Measurements from ENCODE around the gene MAPK1.

MAPK1 gene

DNA sequence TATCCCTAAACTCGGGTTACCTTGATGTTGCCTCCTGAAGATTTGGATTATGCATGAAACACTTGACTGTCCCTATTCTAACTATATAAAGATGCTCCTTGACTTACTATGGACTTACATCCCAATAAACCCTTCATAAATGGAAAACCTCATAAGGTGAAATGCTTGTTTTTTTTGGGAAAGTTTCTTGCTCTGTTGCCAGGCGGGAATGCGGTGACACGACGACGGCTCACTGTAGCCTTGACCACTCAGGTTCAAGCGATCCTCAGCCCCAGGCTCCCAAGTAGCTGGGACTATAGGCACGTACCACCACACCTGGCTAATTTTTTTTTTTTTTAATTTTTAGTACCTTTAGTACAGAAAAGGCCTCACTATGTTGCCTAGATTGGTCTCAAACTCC is 10.6 kb downstream of the MAPK1 start:
- Histone ChIP-seq H3K4me2 (ENCODE audit: low read length) (no peak overlapping the region), H3K27ac (ENCODE audit: low read depth, low read length) (no peak overlapping the region), H3K4me1 (ENCODE audit: control insufficient read depth, low read length) (peaks cover 42% of the 10 kb centered on the region), H3K27me3 (ENCODE audit: control insufficient read depth, low read length) (no peaks in the 10 kb centered on the region), H3K36me3 (ENCODE audit: control insufficient read depth, low read length) (peaks cover 12% of the 10 kb centered on the region; the same call in 1 of the 2 replicates), H3K79me2 (ENCODE audit: control insufficient read depth, low read length) (peaks cover 100% of the 10 kb centered on the region), H3K9me3 (ENCODE audit: control insufficient read depth, insufficient read depth, low read length) (no peaks in the 10 kb centered on the region), H3F3A (ENCODE audit: control insufficient read depth, insufficient read depth) (no peaks in the 10 kb centered on the region), H4K20me1 (ENCODE audit: control insufficient read depth, insufficient read depth, low read depth, low read length) (peaks cover 31% of the 10 kb centered on the region), H3K4me3 (ENCODE audit: low read length) (no peak overlapping the region), H3K9me2 (replicated peaks; ENCODE audit: control insufficient read depth, low read length) (no peaks in the 10 kb centered on the region)
- no peak for TF ChIP-seq EZH2phosphoT487 (IDR thresholded peaks at IDR 0.05; ENCODE audit: borderline replicate concordance, low read length)
- TF ChIP-seq, protein P1, sequence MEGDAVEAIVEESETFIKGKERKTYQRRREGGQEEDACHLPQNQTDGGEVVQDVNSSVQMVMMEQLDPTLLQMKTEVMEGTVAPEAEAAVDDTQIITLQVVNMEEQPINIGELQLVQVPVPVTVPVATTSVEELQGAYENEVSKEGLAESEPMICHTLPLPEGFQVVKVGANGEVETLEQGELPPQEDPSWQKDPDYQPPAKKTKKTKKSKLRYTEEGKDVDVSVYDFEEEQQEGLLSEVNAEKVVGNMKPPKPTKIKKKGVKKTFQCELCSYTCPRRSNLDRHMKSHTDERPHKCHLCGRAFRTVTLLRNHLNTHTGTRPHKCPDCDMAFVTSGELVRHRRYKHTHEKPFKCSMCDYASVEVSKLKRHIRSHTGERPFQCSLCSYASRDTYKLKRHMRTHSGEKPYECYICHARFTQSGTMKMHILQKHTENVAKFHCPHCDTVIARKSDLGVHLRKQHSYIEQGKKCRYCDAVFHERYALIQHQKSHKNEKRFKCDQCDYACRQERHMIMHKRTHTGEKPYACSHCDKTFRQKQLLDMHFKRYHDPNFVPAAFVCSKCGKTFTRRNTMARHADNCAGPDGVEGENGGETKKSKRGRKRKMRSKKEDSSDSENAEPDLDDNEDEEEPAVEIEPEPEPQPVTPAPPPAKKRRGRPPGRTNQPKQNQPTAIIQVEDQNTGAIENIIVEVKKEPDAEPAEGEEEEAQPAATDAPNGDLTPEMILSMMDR (IDR thresholded peaks at IDR 0.05; ENCODE audit: low read depth, low read length, poor library complexity, severe bottlenecking), result no peak

DNA sequence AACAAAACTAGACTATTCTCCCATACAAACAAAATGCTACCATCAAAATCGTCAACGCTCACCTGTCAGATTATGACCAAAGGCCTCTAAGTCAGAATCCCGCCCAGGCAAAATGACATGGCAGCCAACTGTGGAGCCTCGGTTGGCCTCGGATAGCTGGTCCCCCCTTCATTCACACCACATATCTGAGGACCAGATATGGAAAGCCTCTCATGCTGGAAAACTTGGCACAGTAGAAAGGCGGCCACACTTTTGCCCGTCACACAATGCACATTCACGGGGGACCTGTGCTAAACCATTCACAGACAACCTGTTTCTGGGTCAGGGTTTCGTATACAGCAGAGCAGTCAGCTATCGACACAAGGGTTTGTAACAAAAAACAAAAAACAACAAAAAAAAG is 11.2 kb downstream of the MAPK1 start:
- Histone ChIP-seq H3K9me3 (ENCODE audit: control insufficient read depth, insufficient read depth, low read length) (no peaks in the 10 kb centered on the region), H3K4me2 (ENCODE audit: low read length) (no peak overlapping the region), H3K9me2 (replicated peaks; ENCODE audit: control insufficient read depth, low read length) (no peaks in the 10 kb centered on the region), H3K27ac (ENCODE audit: low read depth, low read length) (no peak overlapping the region), H3K4me3 (ENCODE audit: low read length) (no peak overlapping the region), H3F3A (ENCODE audit: control insufficient read depth, insufficient read depth) (no peaks in the 10 kb centered on the region), H3K4me1 (ENCODE audit: control insufficient read depth, low read length) (peaks cover 36% of the 10 kb centered on the region), H3K36me3 (ENCODE audit: control insufficient read depth, low read length) (peaks cover 12% of the 10 kb centered on the region; the same call in 1 of the 2 replicates), H3K79me2 (ENCODE audit: control insufficient read depth, low read length) (peaks cover 100% of the 10 kb centered on the region), H4K20me1 (ENCODE audit: control insufficient read depth, insufficient read depth, low read depth, low read length) (peaks cover 25% of the 10 kb centered on the region), H3K27me3 (ENCODE audit: control insufficient read depth, low read length) (no peaks in the 10 kb centered on the region)
- TF ChIP-seq, protein P1 (IDR thresholded peaks at IDR 0.05; ENCODE audit: low read depth, low read length, poor library complexity, severe bottlenecking), result no peak
- no peak for TF ChIP-seq EZH2phosphoT487 (IDR thresholded peaks at IDR 0.05; ENCODE audit: borderline replicate concordance, low read length)

DNA sequence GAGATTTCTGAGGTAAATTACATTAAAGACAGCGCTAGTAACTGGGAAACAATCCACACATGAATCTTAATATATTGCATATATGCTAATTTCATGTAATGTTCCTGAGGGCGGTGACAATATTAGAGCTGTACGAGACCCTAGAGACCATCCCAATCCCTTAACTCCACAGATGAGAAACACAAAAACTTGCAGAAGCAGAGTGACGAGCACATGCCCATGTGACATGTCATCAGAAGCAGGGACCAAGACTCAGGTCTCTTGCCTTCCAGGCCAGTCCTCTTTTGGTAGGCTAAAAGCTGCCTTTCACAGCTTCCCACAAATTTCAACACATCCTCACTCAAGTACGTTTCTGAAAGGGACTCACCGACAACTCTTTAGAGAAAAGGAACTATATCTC is 11.8 kb downstream of the MAPK1 start:
- TF ChIP-seq EZH2phosphoT487 (IDR thresholded peaks at IDR 0.05; ENCODE audit: borderline replicate concordance, low read length), result no peak
- TF ChIP-seq, protein P1 (IDR thresholded peaks at IDR 0.05; ENCODE audit: low read depth, low read length, poor library complexity, severe bottlenecking), result no peak
- no peak overlapping the region for H3K4me3 ChIP-seq (ENCODE audit: low read length)
- peaks cover 100% of the 10 kb centered on the region for H3K79me2 ChIP-seq (ENCODE audit: control insufficient read depth, low read length)
- no peak overlapping the region for H3K27ac ChIP-seq (ENCODE audit: low read depth, low read length)
- peaks cover 12% of the 10 kb centered on the region; the same call in 1 of the 2 replicates for H3K36me3 ChIP-seq (ENCODE audit: control insufficient read depth, low read length)
- H3K9me2 ChIP-seq (replicated peaks; ENCODE audit: control insufficient read depth, low read length), result no peaks in the 10 kb centered on the region
- H3K4me2 ChIP-seq (ENCODE audit: low read length), result no peak overlapping the region
- no peaks in the 10 kb centered on the region for H3K27me3 ChIP-seq (ENCODE audit: control insufficient read depth, low read length)
- peaks cover 22% of the 10 kb centered on the region for H4K20me1 ChIP-seq (ENCODE audit: control insufficient read depth, insufficient read depth, low read depth, low read length)
- H3F3A ChIP-seq (ENCODE audit: control insufficient read depth, insufficient read depth), result no peaks in the 10 kb centered on the region
- H3K9me3 ChIP-seq (ENCODE audit: control insufficient read depth, insufficient read depth, low read length), result no peaks in the 10 kb centered on the region
- H3K4me1 ChIP-seq (ENCODE audit: control insufficient read depth, low read length), result peaks cover 33% of the 10 kb centered on the region

All from DOHH2 (cell line).